Amniotic stem cell (primary cell): ENCODE measurements around the gene SGK1.
A peak's percentile ranks its signal among the peaks of the same experiment; 100 is the strongest.

Source experiments
- DNase-seq: peaks from one replicate; lab custom pipeline; 2025; lab: John Stamatoyannopoulos, UW

SGK1 gene

GRCh38 chr6:134169871-134170486 lies 147.9 kb downstream of the SGK1 start:
- DNase-seq, result no peak

DNA sequence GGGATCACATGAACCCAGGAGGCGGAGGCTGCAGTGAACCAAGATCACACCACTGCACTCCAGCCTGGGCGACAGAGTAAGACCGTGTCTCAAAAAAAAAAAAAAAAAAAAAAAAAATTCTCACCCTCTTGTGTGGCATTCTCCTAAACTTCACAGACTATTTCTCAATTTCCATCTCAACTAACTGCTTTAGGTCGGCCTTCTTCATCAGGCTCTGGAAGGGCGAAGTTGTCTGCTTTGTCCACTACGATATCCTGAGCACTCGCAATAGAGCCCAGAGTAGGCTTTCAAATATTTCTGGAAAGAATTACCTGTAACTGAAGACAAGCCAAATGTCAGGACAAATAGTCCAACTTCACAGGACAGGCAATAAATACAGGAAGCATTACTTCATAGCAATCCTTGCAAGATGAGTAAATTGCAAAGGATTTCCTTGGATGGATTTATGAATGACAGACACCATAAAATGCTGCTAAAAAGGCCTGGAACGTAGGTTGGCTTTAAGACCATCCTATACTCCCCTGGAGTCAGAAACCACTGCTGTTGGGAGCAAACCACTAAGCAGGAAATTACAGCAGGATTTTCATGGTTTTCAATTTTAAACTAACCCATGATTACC lies 149.2 kb downstream of the SGK1 start:
- no peak for DNase-seq

GRCh38 chr6:134166511-134167261 lies 151.2 kb downstream of the SGK1 start:
- DNase-seq, result no peak

- no peak for DNase-seq
Measured at GRCh38 chr6:134165561-134166201, 152.2 kb downstream of the SGK1 start.

- no peak for DNase-seq
Measured at GRCh38 chr6:134164300-134164699, 153.6 kb downstream of the SGK1 start.

- no peak for DNase-seq
Measured at GRCh38 chr6:134162932-134163331, 155.0 kb downstream of the SGK1 start.

DNA sequence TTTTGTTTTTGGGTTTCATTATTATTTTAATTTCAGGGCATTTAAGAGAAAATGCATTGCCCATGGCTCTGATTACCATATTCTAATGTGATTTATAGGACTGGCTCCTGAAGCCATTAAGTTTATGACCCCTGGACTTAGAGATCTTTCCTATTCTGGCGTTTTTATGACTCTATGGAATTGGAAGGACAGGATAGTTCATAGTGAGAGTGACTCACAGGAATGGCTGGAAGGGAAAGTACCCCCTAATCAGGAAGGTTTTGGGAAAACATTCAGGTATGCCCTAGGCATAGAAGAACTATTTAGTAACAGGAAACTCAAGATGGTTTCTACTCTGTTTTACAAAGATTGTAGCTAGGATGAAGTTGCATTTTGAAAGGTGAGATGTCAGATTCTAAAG lies 156.9 kb downstream of the SGK1 start:
- DNase-seq, result no peak

DNA sequence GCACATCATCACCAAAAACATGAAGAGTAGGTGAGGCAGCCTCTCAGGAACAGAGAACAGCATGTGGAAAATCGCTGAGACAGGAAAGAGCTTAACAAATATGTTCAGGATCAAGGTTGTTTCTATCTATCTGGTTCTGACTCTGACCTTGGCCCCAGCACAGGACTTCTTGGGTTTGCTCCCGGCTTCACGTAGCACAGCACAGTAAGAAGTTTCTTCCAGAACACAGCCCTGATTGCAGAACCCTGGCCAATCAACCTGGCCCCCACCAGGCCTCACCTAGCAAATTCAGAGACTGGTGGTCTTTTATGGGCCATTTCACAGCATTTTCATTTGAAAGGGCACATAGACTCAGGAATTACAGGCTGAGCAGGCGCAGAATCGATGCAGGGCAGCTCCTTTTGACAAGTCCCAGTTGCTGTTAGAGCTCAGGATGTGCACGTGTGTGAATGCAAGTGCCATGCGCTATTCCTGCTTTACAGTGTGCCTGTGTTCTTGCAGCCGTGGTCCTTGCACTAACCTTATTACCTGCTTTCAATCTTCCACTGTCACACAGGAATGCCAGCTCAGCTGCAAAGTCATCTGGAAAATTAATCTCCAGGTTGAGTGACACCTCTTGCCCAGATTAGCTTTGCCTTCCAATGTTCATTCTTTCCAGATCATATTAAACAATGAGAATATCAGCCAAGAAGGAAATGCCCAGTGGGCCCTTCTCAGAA lies 165.0 kb downstream of the SGK1 start:
- DNase-seq, result no peak

DNA sequence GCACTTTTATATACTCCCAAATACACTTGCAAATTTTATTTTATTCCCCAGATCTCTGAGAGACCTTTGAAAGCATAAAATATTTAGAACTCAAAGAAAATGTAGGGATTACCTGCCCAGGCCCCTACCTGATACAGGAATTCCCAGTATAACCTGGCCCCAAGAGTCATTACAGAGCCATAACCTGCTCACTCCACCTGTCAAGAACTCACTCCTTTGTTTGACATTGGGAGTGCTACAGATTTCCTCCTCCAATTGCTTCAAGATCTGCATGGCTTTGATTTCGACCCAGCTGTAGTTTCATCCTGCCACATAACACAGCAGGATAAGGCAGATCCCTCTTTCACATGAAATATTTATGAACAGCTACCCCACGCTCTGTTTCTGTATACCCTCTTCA lies 169.3 kb downstream of the SGK1 start:
- no peak for DNase-seq

DNA sequence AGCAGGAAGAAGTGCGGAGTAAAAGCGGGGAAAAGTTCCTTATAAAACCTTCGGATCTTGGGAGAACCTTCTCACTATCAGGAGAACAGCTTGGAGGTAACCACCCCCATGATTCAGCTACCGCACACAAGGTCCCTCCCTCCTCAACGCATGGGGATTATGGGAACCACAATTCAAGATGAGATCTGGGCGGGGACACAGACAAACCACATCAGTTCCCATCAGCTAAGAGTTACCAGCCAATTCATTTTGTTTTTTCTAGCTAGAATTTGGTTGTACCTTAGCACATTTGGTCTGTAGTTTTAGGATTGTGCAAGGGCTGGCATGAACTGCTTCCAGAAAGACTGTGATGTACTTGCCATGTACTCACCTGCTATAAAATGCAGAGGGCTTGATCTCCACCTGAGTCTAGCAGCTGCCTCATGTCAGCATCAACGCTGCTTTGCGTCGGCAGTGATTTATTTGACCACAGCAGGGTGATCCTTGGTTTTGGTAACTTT lies 170.8 kb downstream of the SGK1 start:
- no peak for DNase-seq

DNA sequence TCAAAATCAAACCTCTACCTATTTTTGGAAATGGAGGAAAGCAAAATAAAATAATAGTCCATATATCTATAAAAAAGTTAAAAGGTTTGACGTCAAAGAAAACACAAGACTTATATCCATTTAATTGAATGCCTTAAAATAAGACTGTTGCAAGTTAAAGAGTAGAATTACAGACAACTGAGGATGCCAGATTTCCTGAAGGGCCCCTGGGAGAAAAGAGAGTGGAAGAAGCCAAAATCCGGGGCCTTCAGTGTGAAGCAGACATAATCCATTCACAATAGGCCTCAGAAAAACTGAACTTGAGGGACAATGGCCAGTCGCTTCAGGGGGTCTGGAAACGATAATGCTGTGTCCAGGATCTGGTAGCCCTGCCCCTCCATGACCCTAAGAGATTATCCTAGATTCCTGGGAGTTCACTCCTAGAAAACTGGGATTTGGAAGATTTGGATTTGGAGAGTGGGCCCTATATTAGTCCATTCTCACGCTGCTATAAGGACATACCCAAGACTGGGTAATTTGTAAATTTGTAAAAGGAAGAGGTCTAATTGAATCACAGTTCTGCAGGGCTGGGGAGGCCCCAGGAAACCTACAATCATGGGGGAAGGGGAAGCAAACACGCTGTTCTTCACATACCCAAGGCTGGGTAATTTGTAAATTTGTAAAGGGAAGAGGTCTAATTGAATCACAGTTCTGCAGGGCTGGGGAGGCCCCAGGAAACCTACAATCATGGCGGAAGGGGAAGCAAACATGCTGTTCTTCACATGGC lies 171.5 kb downstream of the SGK1 start:
- DNase-seq, result no peak

DNA sequence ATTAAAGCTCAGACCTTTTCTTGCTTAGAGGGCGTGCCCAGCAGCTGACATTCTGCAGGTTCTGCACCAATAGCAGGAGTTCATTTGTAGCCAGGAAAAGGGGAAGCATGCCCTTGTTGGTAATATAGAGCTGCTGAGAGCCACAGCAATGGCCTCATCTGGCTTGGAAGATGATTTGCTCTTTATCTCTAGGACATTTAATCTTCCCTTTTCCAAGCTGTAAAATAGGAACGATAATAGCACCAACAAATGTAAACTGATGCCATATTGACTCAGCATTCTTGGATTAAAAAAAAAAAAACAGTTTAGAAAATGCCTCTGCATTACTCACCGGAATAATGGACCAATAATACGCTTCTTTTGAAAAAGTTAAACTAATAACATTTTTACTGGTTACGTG lies 172.1 kb downstream of the SGK1 start:
- no peak for DNase-seq

DNA sequence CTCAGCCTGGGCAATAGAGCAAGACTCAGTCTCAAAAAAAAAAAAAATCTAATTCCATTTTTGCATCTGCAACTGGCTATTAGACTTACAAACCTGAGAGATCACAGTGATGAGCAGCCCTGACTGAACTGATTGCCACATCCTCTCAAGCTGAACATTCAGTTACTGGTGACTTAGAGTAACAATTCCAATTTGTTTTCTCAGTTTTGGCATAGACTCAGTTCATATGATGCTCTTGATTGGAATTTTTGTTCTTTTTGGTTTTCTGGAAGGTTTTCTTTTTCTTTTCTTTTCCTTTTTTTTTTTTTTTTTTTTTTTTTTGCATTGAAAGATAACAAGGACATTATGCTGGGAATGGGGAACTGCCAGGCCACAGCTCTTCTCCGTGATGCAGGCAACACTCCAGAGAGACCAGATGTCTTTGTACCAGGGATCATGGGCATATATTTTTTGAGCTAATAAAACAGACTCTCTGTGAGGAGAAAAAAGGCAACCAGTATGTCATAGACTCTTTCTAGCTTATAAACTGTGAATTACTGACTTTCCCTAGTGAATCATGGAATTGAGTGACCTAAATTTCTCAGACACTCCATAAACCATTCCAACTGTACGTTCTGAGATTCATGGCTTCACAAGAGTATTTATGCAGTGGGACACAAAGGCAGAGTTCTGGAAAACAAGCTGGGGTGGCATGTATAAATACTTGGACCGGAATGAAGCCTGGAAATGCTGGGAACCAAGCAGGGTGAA lies 179.5 kb downstream of the SGK1 start:
- DNase-seq, result no peak

DNA sequence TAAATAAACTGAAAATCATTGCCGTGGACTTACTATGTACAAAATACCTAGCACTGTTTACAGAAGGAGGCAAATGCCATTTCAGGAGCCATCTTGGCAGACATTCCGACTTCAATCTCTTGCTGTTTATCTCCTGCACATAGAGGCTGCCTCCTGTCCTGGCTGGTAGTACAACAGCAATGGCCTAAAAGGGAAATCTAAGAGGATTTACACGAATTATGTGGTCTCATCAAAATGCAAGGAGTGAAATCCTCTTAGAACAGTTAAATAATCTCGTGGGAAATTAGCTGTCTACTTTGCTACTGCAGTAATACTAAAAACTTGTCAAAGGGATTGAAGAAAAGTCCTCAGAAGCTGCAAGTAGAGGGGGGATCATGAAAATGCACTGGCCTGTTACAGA lies 183.3 kb downstream of the SGK1 start:
- no peak for DNase-seq

DNA sequence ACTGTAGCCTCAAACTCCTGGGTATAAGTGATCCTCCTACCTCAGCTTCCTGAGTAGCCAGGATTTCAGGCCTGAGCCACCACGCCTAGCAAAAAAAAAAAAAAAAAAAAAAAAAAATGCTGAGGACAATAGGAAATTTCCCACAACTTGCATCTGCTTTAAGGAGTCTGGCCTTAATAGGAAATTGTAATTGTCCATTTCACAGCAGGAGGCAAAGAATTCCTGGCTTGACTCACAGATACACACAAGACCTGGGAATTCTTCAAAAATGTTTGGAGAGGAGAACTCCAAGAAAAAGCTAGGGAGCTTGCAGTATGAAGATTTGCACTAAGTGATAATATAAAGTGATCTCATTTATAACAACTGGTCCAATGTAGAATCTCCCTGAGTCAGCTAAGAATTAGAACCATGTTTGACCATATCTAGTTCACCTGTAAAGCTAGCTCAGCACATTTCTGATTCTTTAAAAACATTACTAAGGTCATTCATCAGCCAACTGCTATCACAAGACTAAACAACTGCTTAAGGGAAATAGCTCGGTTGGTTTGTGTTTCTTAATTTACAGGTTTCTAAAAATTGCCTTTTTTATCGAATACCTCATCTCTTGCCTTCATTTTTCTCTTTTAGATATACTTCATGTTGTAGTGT lies 185.3 kb downstream of the SGK1 start:
- no peak for DNase-seq

DNA sequence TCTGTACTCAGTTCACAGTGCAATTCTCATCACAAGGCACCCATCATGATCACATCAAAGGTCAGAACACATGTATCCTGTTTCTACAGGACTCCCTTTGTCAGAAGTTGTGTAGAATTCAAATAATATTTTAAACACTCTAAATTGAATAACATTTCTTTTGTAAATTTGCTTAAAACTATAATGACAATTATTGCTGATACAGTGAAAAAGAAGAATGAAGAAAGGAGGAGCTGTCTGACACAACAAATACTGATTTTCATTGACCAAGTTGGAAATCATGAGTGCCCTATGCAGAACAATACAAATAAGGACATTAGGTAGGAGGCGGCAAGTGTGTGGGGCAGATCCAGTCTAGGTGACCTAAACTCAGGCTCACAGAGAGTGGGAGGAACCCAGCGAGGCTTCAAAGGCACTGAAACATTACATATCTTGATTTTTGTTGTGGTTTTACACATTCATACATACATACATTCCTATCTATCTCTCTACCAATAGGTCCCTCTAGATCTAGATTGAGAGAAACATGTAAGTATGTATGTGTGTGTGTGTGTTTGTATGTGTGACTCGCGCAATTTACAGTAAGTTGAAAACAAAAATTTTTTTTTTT lies 186.3 kb downstream of the SGK1 start:
- no peak for DNase-seq

DNA sequence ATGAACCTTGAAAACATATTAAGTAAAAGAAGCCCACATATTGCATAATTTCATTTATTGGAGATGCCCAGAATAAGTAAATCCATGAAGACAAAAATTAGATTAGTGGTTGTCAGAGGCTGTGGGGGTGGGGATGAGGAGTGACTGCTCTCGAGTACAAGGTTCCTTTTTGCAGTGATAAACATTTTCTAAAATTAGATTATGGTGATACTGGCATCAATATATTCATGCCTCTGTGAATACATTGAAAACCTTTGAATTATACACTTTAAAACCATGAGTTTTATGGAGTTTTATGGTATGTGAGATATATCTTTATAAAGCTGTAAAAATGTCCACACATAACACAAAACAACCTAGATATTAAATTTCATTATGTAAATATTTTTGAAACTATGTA lies 189.8 kb downstream of the SGK1 start:
- DNase-seq, result no peak

DNA sequence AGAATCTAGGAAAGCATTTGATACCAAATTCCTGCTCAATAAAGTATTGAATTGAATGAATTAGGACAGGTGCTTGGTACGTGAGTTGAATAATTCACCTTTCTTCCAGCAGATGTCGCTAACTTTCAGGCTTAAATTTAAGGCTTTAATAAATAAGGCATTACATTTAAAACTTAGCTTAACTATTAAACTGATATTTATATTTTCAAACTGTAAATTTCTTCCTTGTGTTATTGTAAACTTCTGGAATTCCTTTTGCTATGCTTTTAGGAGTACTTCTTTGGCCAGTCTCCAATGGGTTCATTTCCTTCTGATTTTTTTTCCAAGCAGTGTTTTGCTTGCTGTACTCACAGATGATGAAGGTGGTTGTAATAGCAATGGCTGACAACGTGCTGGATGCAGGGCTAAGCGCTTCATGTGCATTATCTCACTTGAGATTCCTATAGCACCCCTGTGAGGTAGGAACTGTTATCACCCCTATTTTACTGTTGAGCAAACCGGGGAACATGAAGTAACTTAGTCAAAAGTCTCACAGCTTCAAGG lies 194.2 kb downstream of the SGK1 start:
- peak; percentile 77 for DNase-seq

DNA sequence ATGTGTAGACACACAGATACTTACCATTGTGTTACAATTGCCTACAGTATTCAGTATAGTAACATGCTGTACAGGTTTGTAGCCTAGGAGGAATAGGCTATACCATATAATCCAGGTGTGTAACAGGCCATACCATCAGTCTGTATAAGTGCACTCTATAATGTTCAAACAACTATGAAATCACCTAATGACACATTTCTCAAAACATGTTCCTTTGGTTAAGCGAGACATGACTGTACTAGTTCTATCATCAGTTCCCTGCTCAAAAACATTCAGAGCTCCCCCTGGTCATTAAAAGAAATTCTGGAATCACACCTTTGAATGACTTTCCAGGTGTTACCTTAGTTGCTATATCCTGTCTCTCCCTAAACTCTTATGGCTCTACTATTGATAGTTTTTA lies 195.1 kb downstream of the SGK1 start:
- DNase-seq, result no peak
